Stimulated activated CD8-positive, alpha-beta memory T cell treated with anti-CD3 and anti-CD28 coated beads, Interleukin-7, amount 100 ng/mL, for 4 hours (primary cell): ENCODE results near the gene ASTN2.

Source experiments
- DNase-seq, 2 donors: peaks; one replicate each; pipeline ENCODE4 v3.0.0-alpha.2; 2020; ENCODE audit warnings: low read depth in 2 of 2

Gene ASTN2

DNA sequence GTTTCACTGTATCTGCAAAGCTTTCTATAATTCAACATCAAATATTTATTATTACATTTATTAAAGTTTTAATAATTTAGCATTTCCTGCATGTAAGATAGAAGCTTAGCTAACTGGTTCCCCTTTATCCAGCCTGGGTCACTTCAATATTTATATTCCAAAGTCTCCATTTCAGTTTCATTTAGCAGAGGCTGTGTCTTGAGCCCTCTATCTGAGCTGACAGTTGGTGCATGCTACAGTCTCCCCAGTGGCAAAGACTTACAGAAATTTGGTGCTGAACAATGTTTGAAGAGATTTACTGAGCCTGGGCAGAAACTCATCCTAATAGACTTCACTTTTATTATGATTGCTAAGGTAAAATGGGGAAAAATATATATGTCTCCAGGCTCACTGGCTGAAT, 448.7 kb downstream of the ASTN2 start:
- DNase-seq: no peak

DNA sequence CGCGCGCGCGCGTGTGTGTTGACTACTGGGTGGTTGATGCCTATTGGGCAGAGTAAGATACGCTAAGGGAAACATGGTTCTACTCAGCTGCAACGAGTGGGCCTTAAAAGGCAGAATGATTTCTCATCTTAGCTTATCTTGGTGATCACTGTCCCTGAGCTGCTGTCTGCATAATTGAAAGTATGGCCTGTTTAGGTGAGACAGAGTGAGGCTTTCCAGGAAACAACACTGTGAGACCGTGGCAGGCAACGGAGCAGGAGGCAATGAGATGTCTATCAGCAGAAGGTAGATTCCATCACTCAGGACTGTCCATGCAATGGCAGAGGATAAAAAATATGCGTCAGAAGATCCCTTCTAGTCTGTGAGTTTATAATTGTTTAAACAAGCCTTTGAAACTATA, 450.6 kb downstream of the ASTN2 start:
- no peak for DNase-seq

DNA sequence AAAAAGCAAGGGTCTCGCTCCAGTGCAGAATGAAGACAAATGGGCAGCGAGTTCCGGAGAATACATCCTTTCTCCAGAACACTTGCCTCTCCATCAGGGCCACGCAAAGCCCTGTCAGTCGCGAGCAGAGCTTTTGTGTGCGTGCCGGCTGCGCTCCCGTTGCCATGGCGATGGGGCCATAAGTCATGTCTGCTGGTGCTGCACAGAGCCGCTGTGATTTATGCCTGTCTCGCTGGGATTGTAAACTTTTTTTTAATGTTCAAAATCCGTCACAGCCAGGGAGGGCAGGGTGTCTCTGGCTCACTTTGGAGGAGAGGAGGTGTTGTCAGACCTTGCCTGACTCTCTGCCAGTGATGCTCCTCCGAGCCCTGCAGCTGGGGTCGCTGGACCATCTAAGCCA, 455.0 kb downstream of the ASTN2 start:
- no peak for DNase-seq

DNA sequence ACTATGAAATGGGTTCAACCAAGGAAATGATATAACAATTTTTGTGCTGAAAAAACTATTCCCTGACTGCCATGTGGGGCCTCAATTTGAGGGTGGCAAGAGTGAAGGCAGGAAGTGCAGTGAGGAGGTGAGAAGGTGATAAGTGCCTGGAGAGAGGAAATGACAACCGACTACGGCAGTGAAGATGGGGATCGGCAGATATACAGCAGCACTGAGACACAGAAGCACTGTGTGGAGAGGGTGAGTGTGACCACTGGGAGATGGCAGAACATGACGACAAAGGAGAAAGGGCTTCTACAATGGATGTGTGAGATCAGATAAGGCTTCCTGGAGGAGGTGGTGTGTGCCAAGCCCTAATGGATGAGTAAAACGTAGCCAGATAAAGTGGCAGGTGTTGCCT, 456.0 kb downstream of the ASTN2 start:
- no peak for DNase-seq

DNA sequence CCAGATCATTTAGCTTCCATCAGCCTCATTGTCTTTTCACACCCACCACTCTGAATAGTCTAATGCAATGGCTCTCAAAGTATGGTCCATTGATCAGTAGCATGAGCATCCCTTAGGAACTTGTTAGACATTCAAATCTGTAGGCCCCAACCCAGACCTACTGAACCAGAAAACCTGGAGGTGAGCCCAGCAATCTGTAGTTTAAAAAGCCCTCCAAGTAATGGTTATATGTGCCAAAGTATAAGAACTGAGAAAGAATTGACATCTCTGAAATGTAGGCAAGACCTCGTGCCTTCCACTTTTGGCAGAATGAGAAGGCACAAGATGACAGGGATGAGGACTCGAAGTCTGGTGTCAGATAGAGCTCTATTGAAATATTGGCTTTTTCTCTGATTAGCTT, 460.1 kb downstream of the ASTN2 start:
- DNase-seq: no peak

DNA sequence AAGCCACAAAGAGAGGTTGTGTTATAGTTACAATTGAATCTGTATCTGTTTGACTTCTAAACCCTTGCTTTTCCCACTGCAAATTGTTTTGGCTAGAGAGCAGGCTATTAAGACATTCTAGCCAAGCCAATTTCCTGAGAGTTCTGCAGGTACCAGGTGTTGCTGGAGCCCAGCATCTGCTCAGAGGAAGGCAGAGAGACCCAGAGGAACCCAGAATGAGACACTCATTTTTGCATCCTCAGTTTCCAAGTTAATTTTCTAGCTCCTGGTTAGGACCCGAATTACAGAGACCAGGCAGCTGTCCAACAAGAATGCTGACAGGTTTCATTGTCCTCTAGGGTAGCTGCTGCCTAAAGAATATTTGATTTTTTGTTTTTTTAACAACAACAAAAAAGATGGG, 461.6 kb downstream of the ASTN2 start:
- DNase-seq: no peak

DNA sequence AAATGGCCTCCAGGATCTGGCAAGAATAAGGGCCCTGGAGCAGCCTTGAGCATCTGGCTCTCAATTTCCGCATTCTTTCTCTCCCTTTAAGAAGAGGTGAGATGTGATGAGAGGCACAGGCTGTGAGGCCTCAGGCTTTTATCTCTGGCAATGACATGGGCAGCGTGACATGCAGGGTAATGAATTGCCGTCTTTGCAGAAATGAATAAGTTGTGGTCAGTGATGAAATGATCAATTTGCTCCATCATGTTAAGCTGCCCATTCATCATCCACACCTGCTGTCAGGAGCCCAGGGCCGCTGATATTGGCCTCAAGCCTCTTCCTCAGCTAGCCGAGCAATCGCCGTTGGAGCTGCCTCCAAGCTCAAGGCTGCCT, 462.4 kb downstream of the ASTN2 start:
- DNase-seq: no peak

DNA sequence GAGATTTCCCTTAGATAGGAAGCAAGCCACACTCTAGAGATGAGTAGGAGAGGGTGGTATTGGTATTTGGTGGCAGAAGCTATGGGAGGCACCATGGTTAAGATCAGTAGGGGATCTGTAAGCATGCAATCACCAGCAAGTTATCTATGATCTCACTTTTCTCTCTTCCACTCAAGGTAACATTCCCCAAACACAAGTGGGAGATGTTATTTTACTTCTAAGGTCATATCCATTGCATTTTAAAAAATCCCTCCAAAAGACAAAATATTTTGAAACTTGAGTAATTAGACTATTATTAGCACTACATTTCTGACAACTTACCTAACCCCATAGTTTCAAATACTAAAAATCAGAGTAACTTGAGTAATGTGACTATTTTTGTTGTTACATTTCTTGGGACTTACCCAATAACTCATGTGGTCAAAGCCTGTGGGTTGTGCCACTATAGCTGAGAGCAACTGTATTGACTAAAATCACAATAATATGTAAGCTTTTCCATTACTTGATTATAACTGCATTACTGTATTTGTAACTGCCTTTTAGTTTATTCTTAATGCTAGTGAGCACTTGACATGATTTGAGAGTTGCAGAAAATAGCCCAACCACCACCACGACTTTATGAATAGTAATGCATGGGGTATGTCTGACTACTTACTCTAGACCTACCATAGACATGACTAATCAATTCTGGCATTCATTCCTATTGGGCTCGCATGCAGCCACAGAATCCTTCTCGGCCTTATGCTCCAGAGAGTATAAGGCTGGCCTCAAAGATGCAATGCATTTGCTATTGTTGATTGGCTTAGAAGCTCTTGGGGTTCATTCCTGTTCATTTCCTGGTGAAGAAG, 463.0 kb downstream of the ASTN2 start:
- DNase-seq: no peak

DNA sequence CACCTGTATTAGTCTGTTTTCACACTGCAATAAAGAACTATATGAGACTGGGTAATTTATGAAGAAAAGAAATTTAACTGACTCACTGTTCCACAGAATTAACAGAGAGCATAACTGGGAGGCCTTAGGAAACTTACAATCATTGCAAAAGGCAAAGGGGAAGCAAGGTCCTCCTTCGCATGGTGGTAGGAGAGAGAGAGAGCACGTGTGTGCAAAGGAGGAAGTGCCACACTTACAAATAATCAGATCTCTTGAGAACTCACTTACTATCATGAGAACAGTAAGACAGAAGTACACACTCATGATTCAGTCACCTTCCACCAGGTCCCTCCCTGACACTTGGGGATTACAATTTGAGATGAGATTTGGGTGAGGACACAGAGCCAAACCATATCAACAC, 469.0 kb downstream of the ASTN2 start:
- no peak for DNase-seq

DNA sequence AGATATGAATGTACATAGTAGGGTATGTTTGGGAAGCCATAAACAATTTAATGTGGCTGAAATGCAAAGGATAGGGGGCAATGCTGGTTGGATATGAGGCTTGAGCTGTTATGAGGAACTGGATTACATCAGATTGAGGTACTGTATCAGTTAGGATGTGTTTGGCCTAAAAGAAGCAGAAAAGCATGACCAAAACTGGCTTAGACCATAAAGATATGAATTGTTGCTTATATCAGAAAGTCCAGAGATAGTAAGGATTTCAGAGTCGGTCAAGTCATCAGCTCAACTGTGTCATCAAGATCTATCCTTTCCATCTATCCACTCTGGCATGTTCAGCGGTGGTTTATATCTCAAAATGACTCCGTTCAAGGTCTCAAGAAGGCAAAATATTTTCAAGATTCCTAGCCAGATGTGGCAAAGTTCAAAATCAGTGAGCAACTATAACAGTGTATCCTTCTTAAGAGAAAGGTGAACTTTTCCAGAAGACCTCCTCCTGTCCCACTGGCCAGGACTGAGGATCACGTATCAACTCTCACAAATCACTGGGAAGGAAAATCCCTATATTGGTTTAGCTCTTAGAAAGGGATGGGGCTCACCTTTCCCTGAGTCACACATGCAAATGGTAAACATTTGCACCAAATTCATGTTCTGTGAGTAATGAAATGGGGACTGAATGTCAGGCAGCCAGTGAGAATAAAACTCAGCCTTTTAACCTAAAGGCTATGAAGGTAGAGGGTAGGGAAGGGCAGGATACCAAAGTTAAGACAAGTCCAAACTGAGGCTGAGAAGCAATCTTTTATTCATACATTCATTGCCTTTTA, 469.9 kb downstream of the ASTN2 start:
- no peak for DNase-seq

DNA sequence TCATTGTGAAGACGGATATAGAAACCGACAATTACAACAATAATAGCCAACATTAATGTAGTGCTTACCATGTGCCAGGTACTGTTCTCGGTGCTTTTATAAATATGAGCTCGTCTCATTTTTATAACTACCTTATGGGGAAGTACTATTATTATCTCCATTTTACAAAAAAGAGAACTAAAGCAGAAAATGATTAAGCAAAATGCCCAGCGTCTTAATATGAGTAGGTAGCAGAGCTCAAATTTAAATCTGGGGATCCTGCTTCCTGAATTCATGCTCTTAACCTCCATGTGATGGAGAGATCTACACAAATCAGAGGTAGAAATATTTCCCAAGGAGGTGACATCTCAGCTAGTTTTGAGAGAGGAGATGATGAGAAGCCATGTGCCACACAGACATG, 470.9 kb downstream of the ASTN2 start:
- no peak for DNase-seq

DNA sequence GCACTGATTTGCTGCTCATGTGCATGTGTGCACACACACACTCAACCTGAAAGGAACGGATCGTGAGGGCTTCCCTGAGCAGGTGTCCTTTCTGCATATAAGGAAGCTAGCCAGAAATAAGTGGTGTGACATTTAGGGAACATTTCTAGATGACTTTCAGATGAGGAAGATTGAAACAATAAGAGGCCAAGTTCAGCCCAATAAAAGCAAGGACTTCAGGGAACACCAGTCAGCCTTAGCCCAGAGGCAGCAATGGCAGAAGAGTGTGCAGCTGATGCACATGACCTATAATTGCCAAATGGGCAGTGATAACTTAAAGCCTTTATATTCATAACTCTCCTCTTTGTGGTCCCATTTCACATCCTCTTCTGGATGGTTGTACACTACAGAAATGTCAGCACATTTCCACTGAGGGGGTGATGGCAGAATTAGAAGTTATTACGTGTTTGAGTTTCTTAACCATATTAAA, 472.2 kb downstream of the ASTN2 start:
- no peak for DNase-seq

DNA sequence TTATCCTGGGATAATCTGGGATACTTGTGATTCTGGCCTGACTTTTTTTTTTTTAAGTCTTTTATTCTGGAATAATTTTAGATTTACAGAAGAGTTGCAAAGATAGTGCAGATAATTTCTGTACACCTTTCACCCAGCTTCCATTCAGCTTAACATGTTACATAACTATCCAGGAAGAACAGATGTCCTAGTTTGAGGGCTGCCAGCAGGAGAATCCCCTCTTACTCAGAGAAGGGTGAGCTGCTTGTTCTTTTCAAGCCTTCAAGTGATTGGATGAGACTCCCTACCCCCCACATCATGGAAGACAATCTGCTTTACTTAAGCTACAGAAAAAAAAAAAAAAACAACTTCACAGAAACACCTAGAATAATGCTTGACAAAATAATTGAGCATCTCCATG, 473.6 kb downstream of the ASTN2 start:
- no peak for DNase-seq

DNA sequence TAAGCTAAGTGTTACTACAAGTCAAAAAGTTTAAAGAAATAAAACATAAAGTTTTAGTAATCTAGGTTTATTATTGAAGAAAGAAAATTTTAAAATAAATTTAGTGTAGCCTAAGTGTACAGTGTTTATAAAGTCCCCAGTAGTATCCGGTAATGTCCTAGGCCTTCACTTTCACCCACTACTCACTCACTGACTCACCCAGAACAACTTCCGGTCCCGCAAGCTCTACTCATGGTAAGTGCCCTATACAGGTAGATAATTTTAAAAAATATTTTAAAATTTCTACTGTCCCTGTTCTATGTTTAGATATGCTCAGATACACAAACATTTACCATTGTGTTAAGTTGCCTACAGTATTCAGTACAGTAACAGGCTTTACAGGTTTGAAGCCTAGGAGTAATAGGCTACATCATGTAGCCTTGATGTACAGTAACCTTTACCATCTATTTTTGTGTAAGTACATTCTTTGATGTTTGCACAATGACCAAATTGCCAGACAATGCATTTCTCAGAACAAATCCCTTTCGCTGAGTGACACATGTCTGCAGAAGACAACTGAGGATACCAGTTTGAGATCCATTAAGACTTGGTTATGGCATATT, 474.1 kb downstream of the ASTN2 start:
- DNase-seq: no peak

DNA sequence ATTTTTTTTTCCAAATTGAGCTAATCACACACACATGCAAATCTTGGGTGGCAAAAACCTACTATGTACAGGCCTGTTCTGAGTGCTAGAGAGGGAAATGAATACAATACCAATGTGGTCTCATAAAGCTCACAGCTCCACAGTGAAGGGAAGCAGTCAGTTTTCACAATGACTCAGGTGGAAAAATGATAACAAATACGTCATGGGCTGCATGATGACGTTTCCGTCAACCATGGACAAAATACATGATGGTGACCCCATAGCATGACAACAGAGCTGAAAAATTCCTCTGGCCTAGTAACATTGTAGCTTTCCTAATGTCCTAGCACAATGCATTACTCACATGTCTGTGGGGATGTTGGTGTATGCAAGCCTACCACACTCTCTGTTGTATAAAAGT, 475.2 kb downstream of the ASTN2 start:
- DNase-seq: no peak

DNA sequence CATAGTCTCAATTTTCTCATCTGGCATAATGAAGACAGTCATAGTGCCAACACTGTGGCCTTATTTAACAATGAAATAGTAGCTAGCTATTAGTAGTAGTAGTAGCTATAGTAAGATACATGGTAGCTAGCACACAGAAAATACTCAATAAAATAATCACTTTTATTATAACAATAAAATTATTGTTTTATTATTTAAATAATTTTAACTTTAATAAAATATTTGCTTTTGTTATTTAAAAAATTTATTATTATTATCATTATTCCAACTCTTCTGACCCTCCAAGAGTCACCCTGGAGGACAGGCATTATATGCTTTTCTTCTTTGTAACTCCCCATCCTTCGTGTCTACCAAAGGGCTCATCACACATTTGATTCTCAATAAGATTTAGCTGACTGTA, 475.7 kb downstream of the ASTN2 start:
- no peak for DNase-seq

DNA sequence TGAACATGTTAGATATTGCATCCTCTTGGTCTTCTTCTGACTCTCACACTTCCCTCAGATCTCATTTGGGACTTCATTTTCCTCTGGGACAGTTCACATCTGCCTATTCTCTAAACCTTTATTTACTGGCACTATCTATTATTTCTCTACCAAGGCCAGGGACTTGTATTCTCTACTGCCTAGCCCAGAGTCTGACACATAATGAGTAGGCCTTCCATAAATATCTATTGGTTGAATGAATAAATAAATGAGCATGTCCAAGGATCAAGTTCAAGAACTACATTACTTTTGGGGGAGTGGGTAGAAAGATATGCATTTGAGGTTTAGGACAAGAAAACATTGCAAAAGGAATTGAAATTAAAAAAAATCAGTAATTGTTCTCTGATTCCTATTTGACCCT, 477.5 kb downstream of the ASTN2 start:
- DNase-seq: no peak

DNA sequence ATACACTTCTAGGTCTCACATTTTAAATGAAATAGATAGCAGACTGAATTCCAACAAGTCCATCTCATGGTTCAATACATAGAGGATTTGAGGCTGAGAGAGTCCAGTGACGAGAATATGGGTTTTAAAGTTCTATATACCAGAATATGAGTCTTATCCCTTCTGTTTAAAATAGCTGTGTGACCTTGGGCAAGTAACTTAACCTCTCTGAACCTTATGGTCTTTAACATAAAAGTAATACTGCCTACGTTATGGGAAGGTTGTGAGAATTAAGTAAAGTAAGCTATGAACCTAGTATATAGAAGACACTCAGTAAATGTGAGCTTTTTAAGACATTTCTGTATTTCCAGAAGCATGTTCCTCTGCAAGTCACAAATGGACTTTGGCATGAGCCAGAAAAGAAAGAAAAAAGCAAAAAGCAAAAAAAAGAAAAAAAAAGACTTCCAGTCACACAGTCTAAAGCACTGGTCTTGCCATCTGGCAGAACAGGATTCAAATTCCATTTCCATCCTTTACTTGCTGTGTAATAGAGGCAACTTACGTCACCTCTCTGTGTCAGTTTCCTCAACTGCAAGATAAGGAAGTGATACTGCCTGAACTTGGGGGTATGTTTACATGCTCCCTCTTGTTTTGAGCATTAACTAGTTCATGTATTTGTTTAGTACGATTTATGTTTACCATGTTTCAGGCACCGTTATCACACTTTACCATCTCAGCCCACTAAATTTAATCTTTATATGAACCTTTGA, 479.5 kb downstream of the ASTN2 start:
- no peak for DNase-seq

DNA sequence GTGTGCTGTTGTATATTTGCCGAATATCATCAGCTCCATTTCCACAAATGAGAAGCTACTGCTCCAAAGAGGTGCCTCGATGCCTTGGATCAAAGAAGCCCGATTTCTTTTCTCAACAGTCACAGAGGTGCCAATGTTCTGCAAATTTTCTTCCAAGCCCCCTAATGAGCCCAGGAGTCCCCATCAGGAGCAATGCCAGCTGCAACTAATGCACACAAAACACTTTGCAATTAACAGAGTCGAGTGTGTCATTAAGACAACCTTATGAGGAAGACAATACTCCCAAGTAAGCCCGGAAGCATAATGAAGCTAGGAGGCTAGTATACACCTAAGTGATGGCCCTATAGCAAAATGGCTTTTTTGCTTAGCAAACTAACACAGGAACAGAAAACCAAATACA, 480.7 kb downstream of the ASTN2 start:
- no peak for DNase-seq

DNA sequence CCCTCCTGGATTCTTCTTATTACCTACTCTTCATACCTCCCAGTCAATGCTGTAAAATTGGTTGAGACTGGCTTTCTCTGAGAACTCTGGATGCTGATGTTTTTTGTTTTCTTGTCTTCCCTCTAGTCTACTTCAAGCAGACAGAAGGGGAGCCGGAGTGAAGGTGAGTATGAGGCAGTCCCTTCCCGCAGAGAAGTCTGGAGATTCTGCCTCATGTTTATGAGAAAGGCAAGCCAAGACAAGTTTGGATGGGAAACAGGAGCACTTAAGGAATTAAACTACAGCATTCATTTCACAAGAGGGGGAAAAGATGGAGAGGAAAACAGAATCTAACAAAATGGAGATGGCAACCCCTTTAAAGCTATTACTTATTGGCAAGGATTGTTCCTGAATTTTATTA, 481.6 kb downstream of the ASTN2 start:
- no peak for DNase-seq

DNA sequence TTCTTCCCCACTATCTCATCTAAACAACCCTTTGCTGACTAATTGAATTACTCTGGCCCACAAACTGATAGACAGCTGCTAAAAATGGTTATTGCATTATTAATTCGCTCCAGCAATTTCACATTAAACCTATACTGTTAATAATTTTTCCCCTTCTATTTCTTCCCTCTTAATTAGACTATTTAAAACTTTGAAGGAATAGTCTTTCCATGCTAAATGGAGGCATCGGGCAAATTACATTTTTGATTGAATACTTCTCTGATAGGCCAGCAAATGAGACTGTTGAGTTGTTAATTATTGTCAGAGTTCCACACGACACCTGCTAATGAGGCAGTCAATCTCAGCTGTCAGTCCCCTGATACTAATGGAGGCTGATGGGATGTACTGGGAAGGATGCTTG, 485.2 kb downstream of the ASTN2 start:
- no peak for DNase-seq

DNA sequence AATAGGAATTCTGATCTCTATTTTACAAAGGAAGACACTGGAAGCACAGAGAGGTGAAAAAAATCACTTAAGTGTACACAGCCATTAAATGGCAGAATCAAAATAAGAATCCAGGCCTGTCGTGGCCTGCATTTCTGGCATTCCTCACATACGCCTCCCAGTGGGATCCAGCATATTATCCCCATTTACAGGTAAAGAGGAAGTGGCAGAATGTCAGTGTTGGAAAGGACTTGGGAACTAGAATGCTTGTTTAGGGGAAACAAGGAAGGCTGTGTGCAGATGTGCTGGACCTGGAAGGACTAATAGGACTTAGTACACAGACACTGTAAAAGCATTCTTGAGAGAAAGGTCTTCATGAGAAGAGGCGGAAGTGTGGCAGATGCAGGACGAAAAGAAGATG, 486.0 kb downstream of the ASTN2 start:
- no peak for DNase-seq
